SK-N-MC (cell line): Measurements from ENCODE around the gene IFNA13.

ENCODE experiments used
- EZH2 ChIP-seq: fragments of 200-600 bp; sonication (generic); IDR thresholded peaks from one replicate; pipeline ENCODE4 v1.6.1; 2017; ENCODE audit warnings: antibody characterized with exemption
- FOXP2 ChIP-seq: optimal IDR thresholded peaks from 2 replicates; pipeline ENCODE3; 2011; ENCODE audit warnings: mild to moderate bottlenecking, moderate library complexity; ENCODE audit not compliant: insufficient read depth; ENCODE audit errors: extremely low read length, control extremely low read depth
- POLR2AphosphoS5 ChIP-seq: IDR thresholded peaks from 2 replicates; pipeline ENCODE4 v1.6.1; 2012; ENCODE audit warnings: mild to moderate bottlenecking, low read depth, low read length, borderline replicate concordance

- TF ChIP-seq EZH2: no peak
- TF ChIP-seq POLR2AphosphoS5: no peak
- TF ChIP-seq FOXP2: no peak
Observed at GRCh38 chr9:21412107-21412506, 44.2 kb upstream of the IFNA13 start.
